ENCODE results near the gene TLCD2. TPM values are rescaled to one million over a fixed set of nuclear protein-coding genes. Genes with fewer than 3 reads are reported as not detected.
A peak's percentile ranks its signal among the peaks of the same experiment; 100 is the strongest.

Gene TLCD2
- total and polyA plus RNA-seq, 9 of the 15 experiments (the other 6 are each of a cell fraction or from before 2014, with no cell fraction given) = 0.10 to 0.89 (median 0.58) TPM

DNA sequence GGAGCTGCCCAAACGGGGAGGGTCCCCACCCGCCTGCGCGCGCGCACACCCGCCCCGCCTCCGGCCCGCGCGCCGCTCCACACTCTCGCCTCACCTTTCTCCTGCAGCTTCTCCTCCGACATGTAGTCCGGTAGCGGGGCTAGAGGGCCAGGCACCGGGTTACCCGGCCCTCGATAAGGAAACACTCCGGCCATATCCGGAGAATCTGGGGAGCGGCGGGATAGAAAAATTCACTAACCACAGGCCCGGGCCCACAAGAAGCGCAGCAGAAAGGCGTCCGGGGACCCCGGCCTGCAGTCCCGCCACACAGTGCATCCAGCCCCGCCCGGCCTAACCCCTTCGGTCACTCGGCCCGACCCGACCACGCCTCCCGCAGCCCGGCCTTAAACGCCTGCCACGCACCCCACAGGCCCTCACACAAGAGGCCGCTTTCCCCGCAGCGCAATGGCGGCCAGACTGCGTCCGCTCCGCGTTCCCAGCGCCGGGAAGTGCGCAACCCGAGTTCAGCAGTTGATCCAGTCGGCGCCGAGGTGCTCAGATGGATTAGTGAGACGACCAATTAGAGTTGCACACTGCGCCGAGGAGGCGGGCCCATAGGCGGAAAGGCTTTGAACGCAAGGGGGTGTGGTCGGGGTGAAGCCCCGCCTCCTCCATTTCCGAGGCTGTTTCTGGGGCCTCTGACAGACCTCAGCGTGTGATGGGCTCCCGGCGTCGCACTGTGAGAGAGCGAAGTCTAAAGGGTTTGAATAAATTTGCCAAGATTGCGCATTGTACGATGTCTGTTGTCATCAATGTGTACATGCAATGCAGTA, 25.6 kb downstream of the TLCD2 start, which contains the start of gene PRPF8 (continued):
- TF ChIP-seq ZNF79 (CRISPR knock-in tag; IDR thresholded peaks at IDR 0.05; ENCODE audit: low read depth) (no peak), ZNF707 (CRISPR knock-in tag; conservative IDR thresholded peaks at IDR 0.05) (no peak), ZNF165 (CRISPR knock-in tag; IDR thresholded peaks at IDR 0.05; ENCODE audit: borderline replicate concordance) (no peak), PML (IDR thresholded peaks at IDR 0.05; ENCODE audit: low read length) (peak; percentile 69; the same call in 1 of the 2 replicates), HNRNPLL (IDR thresholded peaks at IDR 0.05; ENCODE audit: low read depth, low read length, poor library complexity, severe bottlenecking) (peak; percentile 100), ETS2 (tag; IDR thresholded peaks at IDR 0.05; ENCODE audit: borderline replicate concordance, poor library complexity, severe bottlenecking) (no peak), NFIC (IDR thresholded peaks at IDR 0.05) (no peak), ZNF41 (CRISPR knock-in tag; conservative IDR thresholded peaks at IDR 0.05) (no peak), ZNF431 (CRISPR knock-in tag; IDR thresholded peaks at IDR 0.05) (no peak), KAT7 (CRISPR knock-in tag; IDR thresholded peaks at IDR 0.05; ENCODE audit: borderline replicate concordance) (no peak), RFX1 (IDR thresholded peaks at IDR 0.05) (no peak), FIP1L1 (IDR thresholded peaks at IDR 0.05; ENCODE audit: low read depth, low read length, poor library complexity, severe bottlenecking) (peak; percentile 34), NR2C2 (CRISPR knock-in tag; IDR thresholded peaks at IDR 0.05) (no peak), NR2C2 (tag; IDR thresholded peaks at IDR 0.05) (peak; percentile 82)
- TF ChIP-seq, protein P1, sequence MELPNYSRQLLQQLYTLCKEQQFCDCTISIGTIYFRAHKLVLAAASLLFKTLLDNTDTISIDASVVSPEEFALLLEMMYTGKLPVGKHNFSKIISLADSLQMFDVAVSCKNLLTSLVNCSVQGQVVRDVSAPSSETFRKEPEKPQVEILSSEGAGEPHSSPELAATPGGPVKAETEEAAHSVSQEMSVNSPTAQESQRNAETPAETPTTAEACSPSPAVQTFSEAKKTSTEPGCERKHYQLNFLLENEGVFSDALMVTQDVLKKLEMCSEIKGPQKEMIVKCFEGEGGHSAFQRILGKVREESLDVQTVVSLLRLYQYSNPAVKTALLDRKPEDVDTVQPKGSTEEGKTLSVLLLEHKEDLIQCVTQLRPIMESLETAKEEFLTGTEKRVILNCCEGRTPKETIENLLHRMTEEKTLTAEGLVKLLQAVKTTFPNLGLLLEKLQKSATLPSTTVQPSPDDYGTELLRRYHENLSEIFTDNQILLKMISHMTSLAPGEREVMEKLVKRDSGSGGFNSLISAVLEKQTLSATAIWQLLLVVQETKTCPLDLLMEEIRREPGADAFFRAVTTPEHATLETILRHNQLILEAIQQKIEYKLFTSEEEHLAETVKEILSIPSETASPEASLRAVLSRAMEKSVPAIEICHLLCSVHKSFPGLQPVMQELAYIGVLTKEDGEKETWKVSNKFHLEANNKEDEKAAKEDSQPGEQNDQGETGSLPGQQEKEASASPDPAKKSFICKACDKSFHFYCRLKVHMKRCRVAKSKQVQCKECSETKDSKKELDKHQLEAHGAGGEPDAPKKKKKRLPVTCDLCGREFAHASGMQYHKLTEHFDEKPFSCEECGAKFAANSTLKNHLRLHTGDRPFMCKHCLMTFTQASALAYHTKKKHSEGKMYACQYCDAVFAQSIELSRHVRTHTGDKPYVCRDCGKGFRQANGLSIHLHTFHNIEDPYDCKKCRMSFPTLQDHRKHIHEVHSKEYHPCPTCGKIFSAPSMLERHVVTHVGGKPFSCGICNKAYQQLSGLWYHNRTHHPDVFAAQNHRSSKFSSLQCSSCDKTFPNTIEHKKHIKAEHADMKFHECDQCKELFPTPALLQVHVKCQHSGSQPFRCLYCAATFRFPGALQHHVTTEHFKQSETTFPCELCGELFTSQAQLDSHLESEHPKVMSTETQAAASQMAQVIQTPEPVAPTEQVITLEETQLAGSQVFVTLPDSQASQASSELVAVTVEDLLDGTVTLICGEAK (IDR thresholded peaks at IDR 0.05) = peak; percentile 89
- TF ChIP-seq, protein P1 (CRISPR knock-in tag; IDR thresholded peaks at IDR 0.05) = no peak
- TF ChIP-seq, protein P2, sequence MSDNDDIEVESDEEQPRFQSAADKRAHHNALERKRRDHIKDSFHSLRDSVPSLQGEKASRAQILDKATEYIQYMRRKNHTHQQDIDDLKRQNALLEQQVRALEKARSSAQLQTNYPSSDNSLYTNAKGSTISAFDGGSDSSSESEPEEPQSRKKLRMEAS (CRISPR knock-in tag; IDR thresholded peaks at IDR 0.05) = peak; percentile 48; the same call in 1 of the 2 replicates
- TF ChIP-seq, protein P3, sequence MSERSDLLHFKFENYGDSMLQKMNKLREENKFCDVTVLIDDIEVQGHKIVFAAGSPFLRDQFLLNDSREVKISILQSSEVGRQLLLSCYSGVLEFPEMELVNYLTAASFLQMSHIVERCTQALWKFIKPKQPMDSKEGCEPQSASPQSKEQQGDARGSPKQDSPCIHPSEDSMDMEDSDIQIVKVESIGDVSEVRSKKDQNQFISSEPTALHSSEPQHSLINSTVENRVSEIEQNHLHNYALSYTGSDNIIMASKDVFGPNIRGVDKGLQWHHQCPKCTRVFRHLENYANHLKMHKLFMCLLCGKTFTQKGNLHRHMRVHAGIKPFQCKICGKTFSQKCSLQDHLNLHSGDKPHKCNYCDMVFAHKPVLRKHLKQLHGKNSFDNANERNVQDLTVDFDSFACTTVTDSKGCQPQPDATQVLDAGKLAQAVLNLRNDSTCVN (CRISPR knock-in tag; IDR thresholded peaks at IDR 0.05) = no peak
